ENCODE measurements around the gene KCNIP1.

DNA sequence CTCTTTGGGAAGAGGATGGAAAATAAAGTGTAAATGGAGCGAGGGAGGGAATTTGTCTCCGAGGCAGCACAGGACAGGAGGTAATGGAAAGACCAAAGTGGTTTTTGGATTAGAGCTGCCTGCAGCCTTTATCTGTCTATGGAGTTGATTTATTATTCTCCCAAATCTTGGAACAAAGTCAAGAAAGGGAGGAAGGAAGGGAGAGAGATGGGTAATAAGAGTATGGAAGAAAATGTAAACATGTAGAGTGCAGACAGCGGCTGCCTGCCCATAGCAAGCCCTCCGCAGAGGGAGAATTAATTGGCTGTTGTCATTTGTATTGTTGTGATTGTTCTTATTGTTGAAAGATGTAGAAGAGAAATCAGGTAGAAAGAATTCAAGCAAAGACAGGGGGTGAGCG lies 15.7 kb downstream of the KCNIP1 start:
- TF ChIP-seq CTCF (IDR thresholded peaks at IDR 0.05) (no peak), POLR2A (IDR thresholded peaks at IDR 0.05) (no peak), POLR2AphosphoS5 (IDR thresholded peaks at IDR 0.05; ENCODE audit: insufficient read depth in 1 of 2, low read depth in 1 of 2) (no peak)
